DND-41 (cell line): ENCODE data around the gene THSD1.

Source experiments
- EZH2 ChIP-seq: IDR thresholded peaks from 3 replicates; pipeline ENCODE4 v1.6.1; 2012; ENCODE audit warnings: borderline replicate concordance, low read depth, mild to moderate bottlenecking, moderate library complexity, low read length, inconsistent platforms; ENCODE audit not compliant: severe bottlenecking
- TF ChIP-seq, protein P1 (sequence below): IDR thresholded peaks from 2 replicates; pipeline ENCODE4 v1.5.1; 2012; ENCODE audit warnings: borderline replicate concordance, low read length, moderate library complexity, mild to moderate bottlenecking; ENCODE audit not compliant: poor library complexity, severe bottlenecking; ENCODE audit errors: extremely low read depth

DNA sequence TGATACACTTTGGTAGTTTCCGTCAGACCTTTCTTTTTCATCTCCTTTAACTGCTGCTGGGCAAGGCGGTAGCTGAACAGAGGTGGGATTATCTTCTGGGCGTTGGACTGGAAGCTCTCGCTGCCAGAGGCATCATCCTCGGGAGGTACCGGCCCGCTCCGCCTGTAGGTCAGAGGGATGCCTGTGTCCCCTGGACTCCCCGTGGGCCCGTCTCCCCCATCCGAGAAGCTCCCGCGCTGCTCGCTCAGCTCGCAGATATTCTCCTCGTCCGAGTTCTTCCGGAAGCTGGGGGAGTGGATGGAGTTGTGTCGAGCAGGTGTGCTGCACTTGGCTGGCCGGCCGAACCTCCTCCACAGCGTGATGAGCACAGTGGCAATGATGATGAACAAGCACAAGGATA, 27.7 kb downstream of the THSD1 start:
- TF ChIP-seq, protein P1, sequence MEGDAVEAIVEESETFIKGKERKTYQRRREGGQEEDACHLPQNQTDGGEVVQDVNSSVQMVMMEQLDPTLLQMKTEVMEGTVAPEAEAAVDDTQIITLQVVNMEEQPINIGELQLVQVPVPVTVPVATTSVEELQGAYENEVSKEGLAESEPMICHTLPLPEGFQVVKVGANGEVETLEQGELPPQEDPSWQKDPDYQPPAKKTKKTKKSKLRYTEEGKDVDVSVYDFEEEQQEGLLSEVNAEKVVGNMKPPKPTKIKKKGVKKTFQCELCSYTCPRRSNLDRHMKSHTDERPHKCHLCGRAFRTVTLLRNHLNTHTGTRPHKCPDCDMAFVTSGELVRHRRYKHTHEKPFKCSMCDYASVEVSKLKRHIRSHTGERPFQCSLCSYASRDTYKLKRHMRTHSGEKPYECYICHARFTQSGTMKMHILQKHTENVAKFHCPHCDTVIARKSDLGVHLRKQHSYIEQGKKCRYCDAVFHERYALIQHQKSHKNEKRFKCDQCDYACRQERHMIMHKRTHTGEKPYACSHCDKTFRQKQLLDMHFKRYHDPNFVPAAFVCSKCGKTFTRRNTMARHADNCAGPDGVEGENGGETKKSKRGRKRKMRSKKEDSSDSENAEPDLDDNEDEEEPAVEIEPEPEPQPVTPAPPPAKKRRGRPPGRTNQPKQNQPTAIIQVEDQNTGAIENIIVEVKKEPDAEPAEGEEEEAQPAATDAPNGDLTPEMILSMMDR: no peak
- no peak for TF ChIP-seq EZH2
